ENCODE results near the gene ZNF423.

The ZNF423 gene

GRCh38 chr16:49869731-49870130 lies 13.8 kb upstream of the ZNF423 start:
- no peak for DNase-seq

- no peak for DNase-seq
Observed at GRCh38 chr16:49867796-49868668, 12.1 kb upstream of the ZNF423 start.

DNA sequence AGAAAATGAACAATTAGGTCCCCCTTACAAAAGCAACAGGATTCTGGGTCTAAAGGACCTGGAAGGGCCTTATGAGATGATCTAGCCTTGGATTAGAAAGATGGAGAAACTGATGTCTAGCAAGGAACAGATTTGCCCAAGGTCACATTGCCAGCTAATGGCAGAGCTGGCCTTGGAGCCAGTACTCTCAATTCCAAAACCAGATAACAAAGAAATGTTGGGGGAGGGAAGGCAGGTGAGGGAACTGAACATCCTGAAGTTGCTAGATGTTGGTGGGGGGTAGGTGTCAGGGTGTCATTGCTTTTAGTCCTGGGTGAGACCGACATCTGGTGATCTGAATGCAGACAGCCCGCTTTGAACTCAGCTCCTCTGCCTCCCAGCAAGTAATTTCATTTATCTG lies 11.3 kb upstream of the ZNF423 start:
- no peak for DNase-seq

DNA sequence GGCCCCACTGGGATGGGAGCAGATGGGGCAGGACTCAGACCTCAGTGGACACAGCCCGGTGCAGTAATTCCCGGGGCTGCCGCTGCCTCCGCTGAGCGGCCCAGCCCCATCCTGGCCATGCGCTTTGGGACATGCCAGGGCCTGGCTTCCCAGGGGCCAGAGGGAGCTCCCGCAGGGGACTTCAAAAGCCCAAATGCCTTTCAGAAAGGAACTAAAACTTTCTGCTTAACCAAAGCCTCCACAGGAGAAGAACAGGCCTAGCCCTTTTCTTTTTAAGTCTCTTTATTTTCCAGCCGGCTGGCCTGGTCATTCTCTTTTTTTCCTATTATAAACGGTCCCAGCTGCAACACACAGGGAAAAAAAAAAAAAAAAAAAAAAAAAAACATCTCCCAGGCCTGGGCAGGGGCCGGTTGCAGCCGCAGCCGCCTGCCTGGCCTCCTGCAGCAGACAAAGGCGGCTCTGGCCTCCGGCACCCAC lies 10.7 kb upstream of the ZNF423 start:
- DNase-seq, result no peak

GRCh38 chr16:49862694-49863093 lies 6.8 kb upstream of the ZNF423 start:
- DNase-seq, result no peak

GRCh38 chr16:49861299-49861698 lies 5.4 kb upstream of the ZNF423 start:
- no peak for DNase-seq

GRCh38 chr16:49860593-49860992 lies 4.7 kb upstream of the ZNF423 start:
- no peak for DNase-seq

DNA sequence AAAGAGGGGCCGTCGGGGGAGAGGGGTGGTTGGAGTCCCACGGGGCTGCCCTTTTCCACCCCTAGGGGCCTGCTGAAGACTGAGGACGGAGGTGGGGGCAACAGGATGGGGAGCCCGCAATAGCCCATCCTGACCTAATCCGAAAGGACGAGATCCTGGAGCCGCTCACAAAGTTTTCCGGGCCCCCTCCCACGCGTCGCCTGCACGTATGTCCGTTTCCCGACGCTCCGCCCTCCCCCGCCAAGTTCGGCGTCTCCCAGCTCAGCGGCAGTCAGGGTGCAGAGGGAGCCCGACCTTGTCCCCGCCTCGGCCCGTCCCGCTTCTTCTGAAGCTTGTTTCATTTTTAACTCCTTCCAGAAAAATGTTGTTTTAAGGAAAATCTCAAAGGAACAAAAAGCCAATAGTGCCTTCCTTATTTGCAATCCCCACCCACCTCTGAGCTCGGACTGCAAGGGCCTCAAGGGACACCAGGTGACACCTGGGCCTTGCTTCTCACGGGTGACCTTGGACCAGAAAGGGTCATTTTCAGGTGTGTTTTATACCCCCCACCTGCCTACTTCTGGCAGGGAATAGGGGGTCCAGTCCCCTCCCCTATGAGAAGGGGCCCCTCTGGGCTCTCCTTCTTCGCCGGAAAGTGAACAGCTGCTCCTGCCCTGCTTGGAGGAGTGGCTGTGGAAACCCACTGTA lies 3.4 kb upstream of the ZNF423 start:
- DNase-seq, result no peak

DNA sequence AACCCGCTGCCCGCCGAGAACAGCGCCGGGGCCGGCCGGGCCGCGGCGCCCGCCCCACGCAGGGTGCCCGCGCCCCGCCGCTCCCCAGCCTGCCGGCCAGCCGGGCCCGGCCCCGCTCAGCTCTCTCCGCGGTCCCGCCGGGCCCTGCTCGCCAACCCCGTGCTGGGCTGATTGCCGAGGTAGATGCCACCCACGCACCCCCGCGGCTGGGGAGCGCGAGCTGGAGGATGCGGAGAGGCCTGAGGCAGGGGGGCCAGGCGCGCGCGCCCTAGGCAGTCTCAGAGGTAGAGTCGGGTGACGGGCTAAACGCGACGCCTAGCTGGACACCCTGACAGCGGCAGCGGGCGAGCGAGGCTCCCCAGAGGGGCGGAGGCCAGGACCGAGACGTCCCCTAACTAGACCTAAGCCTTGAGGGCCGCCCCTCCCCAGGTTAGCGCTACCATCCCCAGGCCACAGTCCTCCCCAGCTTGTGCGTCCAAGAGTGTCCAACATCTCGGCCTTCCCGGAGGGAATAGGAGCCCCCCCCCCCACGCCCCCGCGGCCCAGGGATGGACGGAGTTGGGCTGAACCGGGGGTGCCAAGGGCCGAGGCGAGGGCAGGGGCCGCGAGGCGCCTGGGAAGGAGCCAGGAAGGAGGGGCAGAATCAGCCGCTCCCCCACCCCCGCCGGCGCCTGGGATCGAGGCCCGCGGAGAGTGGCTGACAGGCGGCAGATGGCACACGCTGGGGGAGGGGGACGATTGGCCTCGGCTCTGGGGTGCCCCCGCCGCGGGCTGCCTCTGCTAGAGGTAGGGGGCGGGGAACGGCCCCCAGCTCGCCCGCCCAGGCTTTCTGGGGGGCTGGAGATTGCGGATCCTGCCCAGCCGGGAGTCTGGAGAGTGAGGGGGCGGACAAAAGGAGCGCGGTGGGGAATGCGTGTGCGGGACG lies 2.5 kb upstream of the ZNF423 start:
- DNase-seq, result no peak

DNA sequence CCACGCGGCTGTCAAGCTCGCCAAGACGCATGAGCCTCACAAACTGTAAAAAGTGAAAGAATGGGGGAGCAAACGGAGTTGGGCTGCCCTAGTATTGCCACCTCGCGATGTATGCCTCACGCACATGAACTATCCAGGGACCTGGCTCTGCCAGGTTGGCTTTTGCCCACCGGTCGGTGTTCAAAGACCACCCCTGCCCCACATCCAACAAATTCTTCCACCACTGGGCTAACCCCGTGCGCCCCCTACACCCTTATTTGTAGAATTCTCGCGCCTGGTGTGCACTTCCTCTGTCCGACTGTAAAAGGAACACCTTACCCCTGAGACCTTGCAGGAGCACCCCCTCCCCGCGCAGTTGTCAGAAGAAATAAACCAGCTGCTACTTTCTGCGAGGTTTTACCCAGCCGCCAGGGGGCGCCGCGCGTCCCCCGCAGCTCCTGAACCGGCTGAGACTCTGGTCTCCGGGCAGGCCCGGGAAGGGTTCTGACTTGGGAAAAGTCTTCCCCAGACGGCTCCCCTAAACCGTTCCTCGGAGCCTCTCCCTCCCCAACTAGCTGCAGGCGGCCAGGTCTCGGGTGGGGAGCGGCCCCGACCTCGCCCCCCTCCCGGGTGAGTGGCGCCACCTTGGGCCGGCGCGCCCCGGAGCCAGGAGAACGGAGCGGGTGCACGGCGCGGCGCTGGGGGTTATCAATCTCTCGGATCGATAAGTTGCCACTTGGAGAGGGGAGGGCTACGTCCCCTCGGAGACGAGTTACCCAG lies 1.7 kb upstream of the ZNF423 start:
- no peak for DNase-seq

DNA sequence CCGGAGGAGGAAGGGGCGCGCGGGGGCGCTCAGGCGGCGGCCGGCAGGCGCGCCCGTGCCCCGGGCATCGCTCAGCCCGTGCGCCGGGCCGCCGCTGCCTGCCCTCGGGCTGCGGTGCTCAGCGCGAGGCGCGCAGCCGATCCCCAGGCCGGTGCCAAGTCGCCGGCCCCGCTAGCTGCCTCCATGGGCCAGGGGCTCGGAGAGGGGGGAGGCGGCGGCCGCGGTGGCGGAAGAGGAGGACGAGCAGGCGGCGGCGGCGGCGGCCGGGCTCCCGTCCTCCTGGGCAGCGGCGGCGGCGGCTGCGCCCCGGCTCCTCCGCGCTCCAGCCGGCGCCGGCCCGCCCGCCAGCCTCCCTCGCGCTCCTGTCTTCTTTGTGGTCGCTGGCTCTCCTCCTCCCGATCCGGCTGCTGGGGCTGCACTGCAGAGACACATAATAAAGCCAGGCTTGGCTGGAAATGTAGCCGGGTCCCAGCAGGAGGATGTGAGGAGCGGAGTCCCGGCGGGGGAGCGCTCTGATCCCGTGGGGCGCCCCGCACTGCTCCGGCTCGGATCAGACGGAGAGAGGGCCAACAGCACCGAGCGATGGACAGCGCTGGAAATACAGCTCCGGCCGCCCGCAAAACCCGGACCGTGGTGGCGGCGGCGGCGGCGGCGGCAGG lies 889 bp upstream of the ZNF423 start:
- DNase-seq, result no peak

DNA sequence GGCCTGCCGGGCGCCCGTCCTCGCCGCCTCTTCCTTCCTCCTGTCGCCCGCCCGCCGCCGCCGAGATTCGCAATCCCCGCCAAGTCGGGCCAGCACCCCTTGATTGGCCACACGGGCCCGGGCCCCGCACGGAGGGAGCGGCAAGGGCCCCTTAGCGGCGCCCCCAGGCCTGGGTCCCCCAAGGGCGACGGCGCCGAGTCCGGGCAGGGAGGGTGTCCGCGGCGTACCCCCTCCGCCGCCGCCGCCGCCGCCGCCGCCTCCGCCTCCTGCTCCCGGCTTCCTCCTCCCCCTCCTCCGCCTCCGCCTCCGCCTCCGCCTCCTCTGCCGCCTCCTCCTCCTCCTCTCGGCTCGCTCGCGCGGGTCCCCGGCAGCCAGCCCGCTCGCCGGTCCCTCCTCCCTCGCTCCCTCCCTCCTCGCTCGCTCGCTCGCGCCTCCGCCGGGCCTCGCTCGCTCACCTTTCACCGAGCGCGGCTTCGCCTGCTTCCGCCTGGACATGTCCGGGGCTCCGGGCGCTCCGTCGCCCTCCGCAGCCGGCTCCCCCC lies 561 bp downstream of the ZNF423 start:
- DNase-seq, result peak; percentile 40

GRCh38 chr16:49854796-49855203 lies 1.1 kb downstream of the ZNF423 start:
- DNase-seq, result no peak

- no peak for DNase-seq
Observed at GRCh38 chr16:49854188-49854795, 1.6 kb downstream of the ZNF423 start.

- no peak for DNase-seq
Observed at GRCh38 chr16:49852279-49852678, 3.6 kb downstream of the ZNF423 start.

DNA sequence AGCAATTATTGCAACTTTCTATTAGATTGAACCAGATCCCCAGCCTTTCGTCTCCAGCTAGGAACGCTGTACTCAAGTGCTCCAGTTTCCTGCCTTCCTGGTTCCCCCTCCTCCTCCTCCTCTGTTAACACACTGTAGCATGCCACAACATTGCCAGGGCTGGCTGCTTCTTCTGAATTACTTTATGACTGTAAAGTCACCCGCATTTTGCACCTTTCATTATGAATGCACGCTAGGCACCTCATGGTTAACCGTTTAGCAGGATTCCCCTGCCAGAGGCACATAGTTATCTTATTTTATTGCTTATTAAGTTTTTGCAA lies 4.5 kb downstream of the ZNF423 start:
- no peak for DNase-seq

GRCh38 chr16:49850558-49851467 lies 5.1 kb downstream of the ZNF423 start:
- DNase-seq, result no peak

DNA sequence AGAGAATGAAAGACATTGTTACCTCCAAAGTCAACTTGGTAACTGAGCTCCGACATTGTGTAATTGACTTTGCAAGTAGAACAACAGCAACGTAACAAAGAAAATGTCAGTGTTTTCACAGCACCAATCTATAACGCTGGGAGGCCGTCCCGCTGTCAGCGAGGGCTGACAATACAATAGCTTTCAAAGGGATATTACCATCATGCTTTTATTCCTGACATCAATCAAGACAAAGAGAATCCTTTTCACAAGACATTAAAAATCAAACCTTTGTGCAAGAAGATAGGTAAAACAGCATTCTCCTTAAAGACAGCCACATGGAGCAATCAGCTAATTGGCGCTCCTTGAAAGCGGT lies 6.2 kb downstream of the ZNF423 start:
- no peak for DNase-seq

DNA sequence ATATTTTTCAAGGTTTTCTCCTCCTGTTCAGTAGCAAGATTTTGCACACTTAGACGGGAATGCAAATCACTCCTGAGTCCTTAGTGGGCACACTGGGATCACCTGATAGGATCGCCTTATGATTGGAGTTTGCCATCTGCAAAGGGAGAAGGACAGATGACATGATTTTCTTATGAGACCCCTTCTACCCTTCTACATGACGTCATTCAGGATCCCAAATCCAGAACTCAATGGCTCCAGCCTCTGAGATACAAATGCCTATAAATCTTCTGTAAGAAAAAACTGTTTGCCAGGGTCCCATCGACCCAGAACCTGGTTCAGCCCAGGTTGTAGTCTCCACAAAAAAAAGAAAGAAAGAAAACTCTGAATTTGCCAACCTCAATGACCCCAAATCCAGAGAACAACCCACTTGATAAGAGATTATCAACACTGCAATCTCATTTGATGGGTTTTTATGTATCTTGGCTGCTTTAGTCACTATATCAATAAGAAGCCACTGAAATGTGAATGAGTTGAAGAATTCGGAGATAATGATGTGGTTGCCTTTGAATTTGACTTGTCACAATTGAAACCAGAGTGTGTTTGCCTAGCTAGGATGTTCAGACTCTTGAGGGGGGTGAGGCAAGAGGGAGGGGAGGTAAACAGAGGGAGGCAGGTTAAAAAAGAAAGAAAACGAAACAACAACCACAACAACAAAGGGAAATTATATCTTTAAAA lies 6.7 kb downstream of the ZNF423 start:
- no peak for DNase-seq

DNA sequence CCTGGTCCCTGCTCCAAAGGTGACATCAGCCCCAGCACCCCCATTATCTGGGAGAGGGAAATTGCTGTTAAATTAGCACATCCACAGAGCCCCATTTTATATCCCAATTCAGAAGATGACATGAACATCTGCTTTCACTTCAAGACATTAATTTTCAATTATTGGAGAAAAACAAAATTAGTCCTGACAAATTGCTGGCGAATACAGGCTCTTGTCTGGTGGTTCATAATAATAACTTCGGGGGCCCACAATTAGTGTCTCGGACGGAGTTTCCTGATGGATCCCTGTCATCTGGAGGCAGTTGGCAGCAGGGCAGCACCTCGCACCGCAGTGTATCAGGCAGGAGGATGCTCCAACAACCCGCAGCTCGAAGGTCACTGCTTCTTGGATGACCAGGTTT lies 7.4 kb downstream of the ZNF423 start:
- no peak for DNase-seq

All from activated CD4-positive, CD25-positive, alpha-beta regulatory T cell treated with anti-CD3 and anti-CD28 coated beads, Interleukin-2, amount 50 U/mL, for 72 hours (primary cell).